ENCODE results near the gene AFTPH. TPM values are rescaled to one million over a fixed set of nuclear protein-coding genes. Genes with fewer than 3 reads are reported as not detected.

Gene AFTPH
- total and polyA plus RNA-seq, 9 of the 15 experiments (the other 6 are each of a cell fraction or from before 2014, with no cell fraction given): 8.0 to 26.2 (median 13.8) TPM

GRCh38 chr2:64595397-64596176 lies 71.5 kb downstream of the AFTPH start (continued):
- TF ChIP-seq ZNF407 (IDR thresholded peaks at IDR 0.05; ENCODE audit: low read depth): no peak
- no peak for TF ChIP-seq DMBX1 (CRISPR knock-in tag; IDR thresholded peaks at IDR 0.05; ENCODE audit: borderline replicate concordance)
- TF ChIP-seq CTBP1 (IDR thresholded peaks at IDR 0.05; ENCODE audit: borderline replicate concordance): 0 out of 2 replicates have a peak, but pooled peaks have one; percentile 18
- TF ChIP-seq ZBTB1 (CRISPR knock-in tag; IDR thresholded peaks at IDR 0.05; ENCODE audit: borderline replicate concordance, low read depth): no peak
- peak; percentile 32; the same call in 1 of the 2 replicates for TF ChIP-seq PKNOX1 (IDR thresholded peaks at IDR 0.05)
- TF ChIP-seq PRMT5 (CRISPR knock-in tag; IDR thresholded peaks at IDR 0.05): no peak
- 0 out of 2 replicates have a peak, but pooled peaks have one; percentile 11 for TF ChIP-seq SMC3 (conservative IDR thresholded peaks at IDR 0.05; ENCODE audit: insufficient read depth, low read depth, low read length)
- TF ChIP-seq FUS (optimal IDR thresholded peaks at IDR 0.05; ENCODE audit: low read depth, low read length): no peak
- peak; percentile 73 for TF ChIP-seq DEAF1 (CRISPR knock-in tag; IDR thresholded peaks at IDR 0.05)
- no peak for TF ChIP-seq DIDO1 (tag; IDR thresholded peaks at IDR 0.05; ENCODE audit: low read depth)
- no peak for TF ChIP-seq LCOR (CRISPR knock-in tag; IDR thresholded peaks at IDR 0.05)
- TF ChIP-seq MAFF (IDR thresholded peaks at IDR 0.05; ENCODE audit: low read length): no peak
- TF ChIP-seq ZNF274 (IDR thresholded peaks at IDR 0.05; ENCODE audit: borderline replicate concordance, low read depth, low read length): no peak
- peak; percentile 66 for TF ChIP-seq MEIS2 (IDR thresholded peaks at IDR 0.05; ENCODE audit: partially characterized antibody)

Measured in K562 (cell line).